ENCODE measurements around the gene YARS2.

YARS2 gene

DNA sequence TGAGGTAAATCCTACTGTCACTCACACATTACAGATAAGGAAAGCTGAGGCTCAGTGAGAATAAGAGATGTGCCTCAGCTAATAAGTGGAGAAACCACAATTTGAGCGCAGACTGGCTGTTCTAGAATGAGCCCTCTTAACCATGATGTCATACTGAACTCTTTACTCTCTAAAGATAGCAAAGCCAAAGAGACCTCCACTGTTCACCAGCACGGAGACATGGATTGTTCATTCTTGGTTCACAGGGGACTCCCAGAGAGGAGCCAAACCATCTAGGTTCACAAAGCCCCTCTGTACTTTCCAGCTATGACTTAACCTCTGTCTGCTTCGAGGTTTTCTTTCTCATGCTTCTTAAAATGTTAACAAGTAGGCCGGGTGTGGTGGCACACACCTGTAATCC, 32.7 kb upstream of the YARS2 start:
- Histone ChIP-seq H3K9me3 (ENCODE audit: low read length) (no peaks in the 10 kb centered on the region), H3F3A (ENCODE audit: insufficient read depth, low read length) (no peaks in the 10 kb centered on the region), H3K27me3 (ENCODE audit: insufficient read depth, low read length) (no peaks in the 10 kb centered on the region), H3K4me2 (ENCODE audit: low read length) (no peak overlapping the region), H3K4me1 (ENCODE audit: insufficient read depth, low read length, severe bottlenecking) (no peaks in the 10 kb centered on the region), H2AFZ (ENCODE audit: low read length) (no peak overlapping the region), H4K20me1 (ENCODE audit: insufficient read depth, low read length) (no peaks in the 10 kb centered on the region), H3K9me2 (ENCODE audit: low read depth, low read length) (no peaks in the 10 kb centered on the region), H3K27ac (ENCODE audit: low read depth, low read length, poor library complexity, severe bottlenecking) (no peak overlapping the region), H3K9ac (ENCODE audit: low read length) (no peak overlapping the region), H3K36me3 (ENCODE audit: insufficient read depth, low read length) (no peaks in the 10 kb centered on the region), H3K4me3 (ENCODE audit: low read depth, low read length, poor library complexity, severe bottlenecking) (no peak overlapping the region), H3K79me2 (ENCODE audit: insufficient read depth, low read length) (no peaks in the 10 kb centered on the region)
- TF ChIP-seq, protein P1, sequence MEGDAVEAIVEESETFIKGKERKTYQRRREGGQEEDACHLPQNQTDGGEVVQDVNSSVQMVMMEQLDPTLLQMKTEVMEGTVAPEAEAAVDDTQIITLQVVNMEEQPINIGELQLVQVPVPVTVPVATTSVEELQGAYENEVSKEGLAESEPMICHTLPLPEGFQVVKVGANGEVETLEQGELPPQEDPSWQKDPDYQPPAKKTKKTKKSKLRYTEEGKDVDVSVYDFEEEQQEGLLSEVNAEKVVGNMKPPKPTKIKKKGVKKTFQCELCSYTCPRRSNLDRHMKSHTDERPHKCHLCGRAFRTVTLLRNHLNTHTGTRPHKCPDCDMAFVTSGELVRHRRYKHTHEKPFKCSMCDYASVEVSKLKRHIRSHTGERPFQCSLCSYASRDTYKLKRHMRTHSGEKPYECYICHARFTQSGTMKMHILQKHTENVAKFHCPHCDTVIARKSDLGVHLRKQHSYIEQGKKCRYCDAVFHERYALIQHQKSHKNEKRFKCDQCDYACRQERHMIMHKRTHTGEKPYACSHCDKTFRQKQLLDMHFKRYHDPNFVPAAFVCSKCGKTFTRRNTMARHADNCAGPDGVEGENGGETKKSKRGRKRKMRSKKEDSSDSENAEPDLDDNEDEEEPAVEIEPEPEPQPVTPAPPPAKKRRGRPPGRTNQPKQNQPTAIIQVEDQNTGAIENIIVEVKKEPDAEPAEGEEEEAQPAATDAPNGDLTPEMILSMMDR (IDR thresholded peaks at IDR 0.05; ENCODE audit: low read length): no peak
- TF ChIP-seq EZH2 (IDR thresholded peaks at IDR 0.05; ENCODE audit: borderline replicate concordance, low read length): no peak

DNA sequence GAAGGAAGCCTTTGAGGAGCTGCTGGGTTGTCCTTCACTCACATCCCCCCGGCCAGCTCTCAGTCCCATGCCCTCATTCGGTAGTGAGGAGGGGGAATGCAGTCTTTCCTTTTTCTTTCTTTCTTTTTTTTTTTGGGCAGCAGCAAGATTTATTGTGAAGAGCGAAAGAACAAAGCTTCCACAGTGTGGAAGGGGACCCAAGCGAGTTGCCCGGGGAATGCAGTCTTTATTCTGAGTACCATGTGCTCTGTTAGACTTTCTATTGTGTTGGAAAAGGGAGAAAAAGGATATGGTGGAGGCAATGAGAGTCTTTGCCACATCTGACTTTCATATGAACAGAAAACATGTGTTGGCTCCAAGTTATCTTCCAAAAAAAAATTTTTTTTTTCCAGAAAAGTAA, 29.9 kb upstream of the YARS2 start:
- Histone ChIP-seq H3K79me2 (ENCODE audit: insufficient read depth, low read length) (no peaks in the 10 kb centered on the region), H3K4me1 (ENCODE audit: insufficient read depth, low read length, severe bottlenecking) (no peaks in the 10 kb centered on the region), H3K9me3 (ENCODE audit: low read length) (no peaks in the 10 kb centered on the region), H3K36me3 (ENCODE audit: insufficient read depth, low read length) (no peaks in the 10 kb centered on the region), H3K9ac (ENCODE audit: low read length) (no peak overlapping the region), H4K20me1 (ENCODE audit: insufficient read depth, low read length) (no peaks in the 10 kb centered on the region), H3K4me3 (ENCODE audit: low read depth, low read length, poor library complexity, severe bottlenecking) (no peak overlapping the region), H3K4me2 (ENCODE audit: low read length) (no peak overlapping the region), H2AFZ (ENCODE audit: low read length) (no peak overlapping the region), H3K27ac (ENCODE audit: low read depth, low read length, poor library complexity, severe bottlenecking) (no peak overlapping the region), H3K9me2 (ENCODE audit: low read depth, low read length) (no peaks in the 10 kb centered on the region), H3K27me3 (ENCODE audit: insufficient read depth, low read length) (no peaks in the 10 kb centered on the region), H3F3A (ENCODE audit: insufficient read depth, low read length) (no peaks in the 10 kb centered on the region)
- TF ChIP-seq, protein P1 (IDR thresholded peaks at IDR 0.05; ENCODE audit: low read length): no peak
- no peak for TF ChIP-seq EZH2 (IDR thresholded peaks at IDR 0.05; ENCODE audit: borderline replicate concordance, low read length)

DNA sequence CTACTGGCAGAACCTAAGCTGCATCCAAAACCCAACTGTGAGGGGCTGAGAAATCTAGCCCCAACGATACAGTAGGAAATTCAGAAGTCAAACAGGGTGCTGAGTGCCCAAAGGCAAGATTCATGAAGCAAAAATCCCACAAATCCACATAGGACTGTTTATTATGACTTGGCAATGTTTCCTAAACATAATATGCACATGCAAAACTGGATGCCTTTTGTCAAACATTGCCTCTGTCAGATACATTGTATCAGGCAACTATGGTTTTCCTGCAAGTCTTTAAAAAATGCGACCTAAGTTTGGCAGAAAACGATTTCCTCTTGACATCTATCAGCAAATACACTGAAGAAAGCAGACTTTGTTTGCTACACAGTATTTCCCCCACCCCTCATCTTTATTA, 27.3 kb upstream of the YARS2 start:
- Histone ChIP-seq H3K27ac (ENCODE audit: low read depth, low read length, poor library complexity, severe bottlenecking) (no peak overlapping the region), H3K9ac (ENCODE audit: low read length) (no peak overlapping the region), H3K79me2 (ENCODE audit: insufficient read depth, low read length) (no peaks in the 10 kb centered on the region), H3K9me2 (ENCODE audit: low read depth, low read length) (no peaks in the 10 kb centered on the region), H3K4me2 (ENCODE audit: low read length) (no peak overlapping the region), H3F3A (ENCODE audit: insufficient read depth, low read length) (no peaks in the 10 kb centered on the region), H3K27me3 (ENCODE audit: insufficient read depth, low read length) (peaks cover 4% of the 10 kb centered on the region; the same call in 1 of the 2 replicates), H2AFZ (ENCODE audit: low read length) (no peak overlapping the region), H3K4me1 (ENCODE audit: insufficient read depth, low read length, severe bottlenecking) (no peaks in the 10 kb centered on the region), H3K36me3 (ENCODE audit: insufficient read depth, low read length) (no peaks in the 10 kb centered on the region), H3K9me3 (ENCODE audit: low read length) (no peaks in the 10 kb centered on the region), H4K20me1 (ENCODE audit: insufficient read depth, low read length) (no peaks in the 10 kb centered on the region), H3K4me3 (ENCODE audit: low read depth, low read length, poor library complexity, severe bottlenecking) (no peak overlapping the region)
- TF ChIP-seq, protein P1 (IDR thresholded peaks at IDR 0.05; ENCODE audit: low read length): no peak
- TF ChIP-seq EZH2 (IDR thresholded peaks at IDR 0.05; ENCODE audit: borderline replicate concordance, low read length): no peak

Measured in OCI-LY1 (cell line).